Measurements from ENCODE around the gene CRYGB.
"Not testable (repeated sequence)": the region's sequence is repeated elsewhere in the genome, so short reads cannot be mapped to it uniquely, and the experiment has no call there.

The CRYGB gene

GRCh38 chr2:208125251-208125650 is 20.7 kb downstream of the CRYGB start:
- H3K27me3 ChIP-seq (ENCODE audit: control insufficient read depth, insufficient read depth, low read length), result no peaks in the 10 kb centered on the region
- no peaks in the 10 kb centered on the region for H3K4me1 ChIP-seq (ENCODE audit: control insufficient read depth, insufficient read depth, low read length)
- no peak overlapping the region for H3K9ac ChIP-seq (ENCODE audit: low read length)
- H3K4me3 ChIP-seq (ENCODE audit: low read length), result no peak overlapping the region
- H3K36me3 ChIP-seq (ENCODE audit: control insufficient read depth, insufficient read depth, low read length), result no peaks in the 10 kb centered on the region
- no peak overlapping the region for H3K27ac ChIP-seq (ENCODE audit: low read depth, low read length)

GRCh38 chr2:208124013-208124715 is 21.8 kb downstream of the CRYGB start, which contains the start of gene CRYGD:
Gene CRYGD (minus strand): TSS chr2:208124524. CDS start chr2:208124473, 51 bp downstream.
- not testable (repeated sequence) for H3K36me3 ChIP-seq (ENCODE audit: control insufficient read depth, insufficient read depth, low read length); H3K4me1 ChIP-seq (ENCODE audit: control insufficient read depth, insufficient read depth, low read length); H3K9ac ChIP-seq (ENCODE audit: low read length); H3K4me3 ChIP-seq (ENCODE audit: low read length); H3K27me3 ChIP-seq (ENCODE audit: control insufficient read depth, insufficient read depth, low read length); H3K27ac ChIP-seq (ENCODE audit: low read depth, low read length)

DNA sequence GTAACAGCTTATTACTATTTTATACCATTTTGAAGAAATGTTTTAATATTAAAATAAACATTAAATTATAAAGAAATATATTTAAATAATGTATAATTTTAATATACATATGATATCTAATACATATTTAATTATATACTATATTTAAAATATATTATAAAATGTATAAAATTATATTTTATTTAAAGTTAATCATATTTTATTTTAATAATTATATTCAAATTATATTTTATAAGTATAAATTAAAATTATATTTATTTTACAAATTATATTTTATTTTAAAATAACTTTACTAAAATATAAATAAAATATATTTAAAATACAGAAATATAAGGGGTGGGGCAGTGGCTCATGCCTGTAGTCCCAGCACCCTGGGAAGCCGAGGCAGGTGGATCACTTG is 23.7 kb downstream of the CRYGB start:
- H3K36me3 ChIP-seq (ENCODE audit: control insufficient read depth, insufficient read depth, low read length), result no peaks in the 10 kb centered on the region
- H3K27me3 ChIP-seq (ENCODE audit: control insufficient read depth, insufficient read depth, low read length), result no peaks in the 10 kb centered on the region
- no peak overlapping the region for H3K27ac ChIP-seq (ENCODE audit: low read depth, low read length)
- no peaks in the 10 kb centered on the region for H3K4me1 ChIP-seq (ENCODE audit: control insufficient read depth, insufficient read depth, low read length)
- no peak overlapping the region for H3K9ac ChIP-seq (ENCODE audit: low read length)
- no peak overlapping the region for H3K4me3 ChIP-seq (ENCODE audit: low read length)

GRCh38 chr2:208118918-208119317 is 27.0 kb downstream of the CRYGB start:
- no peaks in the 10 kb centered on the region for H3K36me3 ChIP-seq (ENCODE audit: control insufficient read depth, insufficient read depth, low read length)
- no peak overlapping the region for H3K4me3 ChIP-seq (ENCODE audit: low read length)
- H3K27ac ChIP-seq (ENCODE audit: low read depth, low read length), result no peak overlapping the region
- H3K4me1 ChIP-seq (ENCODE audit: control insufficient read depth, insufficient read depth, low read length), result no peaks in the 10 kb centered on the region
- no peaks in the 10 kb centered on the region for H3K27me3 ChIP-seq (ENCODE audit: control insufficient read depth, insufficient read depth, low read length)
- no peak overlapping the region for H3K9ac ChIP-seq (ENCODE audit: low read length)

DNA sequence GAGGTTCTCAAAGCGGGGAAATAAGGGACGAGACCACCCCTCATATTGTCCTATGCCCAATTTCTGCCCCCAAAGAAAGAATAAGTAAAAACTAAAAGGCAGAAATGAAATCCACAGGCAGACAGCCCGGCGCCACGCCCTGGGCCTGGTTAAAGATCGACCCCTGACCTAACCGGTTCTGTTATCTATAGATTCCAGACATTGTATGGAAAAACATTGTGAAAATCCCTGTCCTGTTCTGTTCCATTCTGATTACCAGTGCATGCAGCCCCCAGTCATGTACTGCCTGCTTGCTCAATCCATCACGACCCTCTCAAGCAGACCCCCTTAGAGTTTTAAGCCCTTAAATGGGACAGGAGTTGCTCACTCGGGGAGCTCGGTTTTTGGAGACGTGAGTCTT is 28.6 kb downstream of the CRYGB start:
- H3K36me3 ChIP-seq (ENCODE audit: control insufficient read depth, insufficient read depth, low read length); H3K27ac ChIP-seq (ENCODE audit: low read depth, low read length); H3K27me3 ChIP-seq (ENCODE audit: control insufficient read depth, insufficient read depth, low read length); H3K4me3 ChIP-seq (ENCODE audit: low read length); H3K4me1 ChIP-seq (ENCODE audit: control insufficient read depth, insufficient read depth, low read length); H3K9ac ChIP-seq (ENCODE audit: low read length): not testable (repeated sequence)

DNA sequence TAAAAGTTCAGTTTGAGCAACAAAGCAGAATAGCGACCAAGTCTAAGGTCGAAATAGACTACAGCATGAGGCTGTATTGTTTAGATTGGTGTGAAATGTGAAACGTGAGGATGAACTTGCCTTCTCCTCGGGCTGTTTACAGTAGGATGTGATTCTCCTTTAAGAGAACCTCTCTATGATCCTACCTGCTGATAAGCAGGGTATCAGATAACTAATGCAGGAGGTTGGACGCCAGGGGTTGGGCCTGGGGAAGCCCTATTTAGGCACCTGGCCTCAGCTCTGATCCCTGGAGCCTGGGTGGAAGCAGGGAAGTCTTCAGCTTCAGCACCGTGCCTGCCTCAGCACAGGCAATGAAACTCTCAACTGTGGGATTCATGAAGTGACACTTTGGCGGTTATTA is 33.0 kb downstream of the CRYGB start:
- H3K9ac ChIP-seq (ENCODE audit: low read length), result no peak overlapping the region
- H3K27me3 ChIP-seq (ENCODE audit: control insufficient read depth, insufficient read depth, low read length), result no peaks in the 10 kb centered on the region
- no peaks in the 10 kb centered on the region for H3K36me3 ChIP-seq (ENCODE audit: control insufficient read depth, insufficient read depth, low read length)
- H3K27ac ChIP-seq (ENCODE audit: low read depth, low read length), result no peak overlapping the region
- H3K4me3 ChIP-seq (ENCODE audit: low read length), result no peak overlapping the region
- H3K4me1 ChIP-seq (ENCODE audit: control insufficient read depth, insufficient read depth, low read length), result no peaks in the 10 kb centered on the region

DNA sequence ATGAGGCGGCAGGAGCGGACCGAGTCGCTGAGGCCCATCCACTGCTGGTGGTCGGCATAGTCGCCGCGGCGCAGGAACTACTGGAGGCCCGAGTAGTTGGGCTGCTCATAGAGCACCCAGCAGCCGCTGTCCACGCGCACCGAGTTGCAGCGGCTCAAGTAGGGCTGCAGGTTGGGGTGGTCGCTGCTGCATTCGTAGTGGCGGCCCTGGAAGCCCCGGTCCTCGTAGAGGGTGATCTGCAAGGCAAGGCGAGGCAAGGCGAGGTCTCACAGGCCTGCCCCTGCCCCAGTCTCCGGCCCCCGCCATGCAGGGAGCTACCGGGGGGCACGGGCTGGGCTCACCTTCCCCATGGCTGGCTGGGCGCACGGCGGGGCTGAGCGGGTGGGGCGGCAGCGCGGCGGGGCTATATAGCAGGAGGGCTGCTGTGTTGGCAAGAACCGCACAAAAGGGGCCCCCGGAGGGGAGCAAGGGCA is 33.6 kb downstream of the CRYGB start:
- not testable (repeated sequence) for H3K4me3 ChIP-seq (ENCODE audit: low read length); H3K9ac ChIP-seq (ENCODE audit: low read length); H3K27ac ChIP-seq (ENCODE audit: low read depth, low read length); H3K27me3 ChIP-seq (ENCODE audit: control insufficient read depth, insufficient read depth, low read length); H3K36me3 ChIP-seq (ENCODE audit: control insufficient read depth, insufficient read depth, low read length); H3K4me1 ChIP-seq (ENCODE audit: control insufficient read depth, insufficient read depth, low read length)

- Histone ChIP-seq H3K4me3 (ENCODE audit: low read length) (no peak overlapping the region), H3K9ac (ENCODE audit: low read length) (no peak overlapping the region), H3K36me3 (ENCODE audit: control insufficient read depth, insufficient read depth, low read length) (no peaks in the 10 kb centered on the region), H3K4me1 (ENCODE audit: control insufficient read depth, insufficient read depth, low read length) (no peaks in the 10 kb centered on the region), H3K27ac (ENCODE audit: low read depth, low read length) (no peak overlapping the region), H3K27me3 (ENCODE audit: control insufficient read depth, insufficient read depth, low read length) (no peaks in the 10 kb centered on the region)
These were observed 42.3 kb downstream of the CRYGB start for GRCh38 chr2:208103616-208104015.

GRCh38 chr2:208101716-208102631 is 44.0 kb downstream of the CRYGB start:
- Histone ChIP-seq H3K9ac (ENCODE audit: low read length) (no peak overlapping the region), H3K4me3 (ENCODE audit: low read length) (no peak overlapping the region), H3K27ac (ENCODE audit: low read depth, low read length) (no peak overlapping the region), H3K27me3 (ENCODE audit: control insufficient read depth, insufficient read depth, low read length) (no peaks in the 10 kb centered on the region), H3K4me1 (ENCODE audit: control insufficient read depth, insufficient read depth, low read length) (no peaks in the 10 kb centered on the region), H3K36me3 (ENCODE audit: control insufficient read depth, insufficient read depth, low read length) (no peaks in the 10 kb centered on the region)

DNA sequence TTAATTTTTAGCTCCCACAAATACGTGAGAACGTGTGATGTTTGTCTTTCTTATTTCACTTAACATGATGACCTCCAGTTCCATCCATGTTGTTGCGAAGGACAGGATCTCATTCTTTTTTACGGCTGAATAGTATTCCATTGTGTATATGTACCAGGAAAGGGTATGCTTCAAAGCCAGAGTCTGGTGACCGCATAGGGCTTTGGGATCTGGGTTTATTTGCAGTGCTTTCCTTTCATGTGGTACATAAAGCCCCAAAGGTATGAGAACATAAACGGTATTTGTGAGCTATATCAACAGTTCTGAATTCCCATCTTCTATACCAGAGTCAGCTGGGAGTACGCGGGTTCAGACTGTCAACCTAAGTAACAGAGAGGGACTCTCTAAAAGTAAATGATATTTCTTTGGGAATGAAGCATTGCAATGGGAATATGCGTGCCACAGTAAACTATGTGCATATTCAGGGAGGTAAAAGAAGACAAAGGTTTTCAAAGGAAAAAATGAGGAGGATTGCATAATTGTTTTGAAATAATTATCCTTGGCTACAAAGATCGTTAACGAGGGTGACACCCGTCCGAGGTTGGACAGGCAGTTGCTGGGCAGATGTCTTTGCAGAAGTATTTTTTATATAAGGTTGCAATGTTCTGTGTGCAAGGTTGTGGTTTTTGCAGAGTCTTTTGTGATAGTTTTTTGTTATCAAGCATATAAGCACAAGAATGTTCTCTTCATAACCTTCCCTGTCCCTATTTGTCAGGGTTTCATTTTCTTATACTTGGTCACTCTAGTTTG is 46.1 kb downstream of the CRYGB start:
- Histone ChIP-seq H3K27me3 (ENCODE audit: control insufficient read depth, insufficient read depth, low read length) (no peaks in the 10 kb centered on the region), H3K4me3 (ENCODE audit: low read length) (no peak overlapping the region), H3K9ac (ENCODE audit: low read length) (no peak overlapping the region), H3K4me1 (ENCODE audit: control insufficient read depth, insufficient read depth, low read length) (no peaks in the 10 kb centered on the region), H3K36me3 (ENCODE audit: control insufficient read depth, insufficient read depth, low read length) (no peaks in the 10 kb centered on the region), H3K27ac (ENCODE audit: low read depth, low read length) (no peak overlapping the region)

- not testable (repeated sequence) for H3K4me3 ChIP-seq (ENCODE audit: low read length); H3K4me1 ChIP-seq (ENCODE audit: control insufficient read depth, insufficient read depth, low read length); H3K9ac ChIP-seq (ENCODE audit: low read length); H3K27ac ChIP-seq (ENCODE audit: low read depth, low read length); H3K27me3 ChIP-seq (ENCODE audit: control insufficient read depth, insufficient read depth, low read length); H3K36me3 ChIP-seq (ENCODE audit: control insufficient read depth, insufficient read depth, low read length)
These were observed 47.3 kb downstream of the CRYGB start for GRCh38 chr2:208098701-208099100.

DNA sequence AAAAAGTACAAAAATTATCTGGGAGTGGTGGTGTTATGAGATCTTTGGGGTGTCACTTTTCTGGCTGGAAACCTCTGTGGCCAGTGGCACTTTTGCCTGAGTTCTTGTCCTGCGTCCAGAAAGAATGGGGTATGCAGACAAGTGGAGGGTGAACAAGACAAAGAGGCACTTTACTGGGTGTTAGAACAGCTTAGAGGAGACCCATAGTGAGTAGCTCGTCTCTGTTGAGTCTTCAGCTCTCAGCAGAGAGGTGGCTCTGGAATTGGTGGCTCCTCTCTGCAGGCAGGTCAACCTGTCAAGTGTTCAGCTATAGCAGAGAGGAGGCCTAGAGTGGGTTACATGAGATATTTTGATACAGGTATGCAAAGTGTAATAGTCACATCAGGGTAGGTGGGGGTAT is 47.7 kb downstream of the CRYGB start:
- Histone ChIP-seq H3K27me3 (ENCODE audit: control insufficient read depth, insufficient read depth, low read length) (no peaks in the 10 kb centered on the region), H3K4me3 (ENCODE audit: low read length) (no peak overlapping the region), H3K27ac (ENCODE audit: low read depth, low read length) (no peak overlapping the region), H3K9ac (ENCODE audit: low read length) (no peak overlapping the region), H3K36me3 (ENCODE audit: control insufficient read depth, insufficient read depth, low read length) (no peaks in the 10 kb centered on the region), H3K4me1 (ENCODE audit: control insufficient read depth, insufficient read depth, low read length) (no peaks in the 10 kb centered on the region)
